SK-N-SH (cell line): ENCODE data around the gene HNRNPUL1. TPM values are rescaled to one million over a fixed set of nuclear protein-coding genes. Genes with fewer than 3 reads are reported as not detected.
"Not testable (repeated sequence)": the region's sequence is repeated elsewhere in the genome, so short reads cannot be mapped to it uniquely, and the experiment has no call there.

Source experiments
- CTCF ChIA-PET: fragments of 300-600, 350-600 bp; formaldehyde crosslinking; extraction: SDS; loops from one replicate; lab custom pipeline; 2021; lab: Yijun Ruan, JAX
- POLR2A ChIA-PET: fragments of 350-600 bp; sonication (Branson Sonifier 250); formaldehyde crosslinking; extraction: SDS; loops from one replicate; lab custom pipeline; 2020; ENCODE audit warnings: antibody characterized with exemption, inconsistent platforms; lab: Yijun Ruan, JAX
- DNase-seq: peaks from one replicate; pipeline ENCODE4 v3.0.0; 2012
- H2AFZ ChIP-seq: fragments of 200-600 bp; sonication (generic); 2 replicates; pipeline ENCODE4 v1.8.1; 2016; ENCODE audit warnings: antibody characterized with exemption, mild to moderate bottlenecking, low read depth
- H3F3A ChIP-seq: fragments of 200-600 bp; sonication (generic); replicated peaks from 2 replicates; pipeline ENCODE3; 2016; ENCODE audit warnings: antibody characterized with exemption, mild to moderate bottlenecking; ENCODE audit not compliant: insufficient read depth
- H3K27ac ChIP-seq, 2 experiments: fragments of 200-500 bp in 1 of 2; fragments of 200-600 bp in 1 of 2; sonication (Bioruptor generic) in 1 of 2; sonication (generic), shearing (Covaris generic) in 1 of 2; 2 replicates each; pipeline versions ENCODE4 v1.5.1 to v1.6.1; 2014 to 2016; ENCODE audit warnings: low read depth in 2 of 2, inconsistent platforms in 1 of 2, low read length in 1 of 2, mild to moderate bottlenecking in 1 of 2, mixed read lengths in 1 of 2
- H3K27me3 ChIP-seq: fragments of 200-600 bp; sonication (generic), shearing (Covaris generic); 2 replicates; pipeline ENCODE4 v1.6.1; 2016; ENCODE audit warnings: mixed run types; ENCODE audit not compliant: insufficient read depth
- H3K36me3 ChIP-seq, 2 experiments: fragments of 200-500 bp in 1 of 2; fragments of 200-600 bp in 1 of 2; sonication (Bioruptor generic) in 1 of 2; sonication (generic) in 1 of 2; replicated peaks in 1 of 2; 2 replicates each; pipeline versions ENCODE3 to v1.5.1; 2014 to 2016; ENCODE audit warnings: low read length in 1 of 2, mild to moderate bottlenecking in 1 of 2; ENCODE audit not compliant: insufficient read depth in 2 of 2, control insufficient read depth in 1 of 2
- H3K4me1 ChIP-seq, 2 experiments: fragments of 200-500 bp in 1 of 2; fragments of 200-600 bp in 1 of 2; sonication (Bioruptor generic) in 1 of 2; sonication (generic), shearing (Covaris generic) in 1 of 2; 2 replicates each; pipeline versions ENCODE4 v1.5.1 to v1.6.1; 2014 to 2016; ENCODE audit warnings: low read depth in 1 of 2, low read length in 1 of 2, mixed run types in 1 of 2; ENCODE audit not compliant: insufficient read depth in 2 of 2, control insufficient read depth in 1 of 2
- H3K4me2 ChIP-seq: fragments of 200-600 bp; sonication (generic), shearing (Covaris generic); 2 replicates; pipeline ENCODE4 v1.6.1; 2017; ENCODE audit warnings: mixed run types
- H3K4me3 ChIP-seq, 2 experiments: fragments of 200-500 bp in 1 of 2; fragments of 200-600 bp in 1 of 2; sonication (Bioruptor generic) in 1 of 2; sonication (generic), shearing (Covaris generic) in 1 of 2; 2 replicates each; pipeline versions ENCODE4 v1.5.1 to v1.8.1; 2014 to 2016; ENCODE audit warnings: low read depth in 2 of 2, inconsistent platforms in 1 of 2, low read length in 1 of 2, mild to moderate bottlenecking in 1 of 2, mixed read lengths in 1 of 2, moderate library complexity in 1 of 2
- H3K79me2 ChIP-seq: fragments of 200-600 bp; sonication (generic); 2 replicates; pipeline ENCODE4 v1.8.1; 2017; ENCODE audit warnings: mild to moderate bottlenecking; ENCODE audit not compliant: insufficient read depth
- H3K9ac ChIP-seq: fragments of 200-600 bp; sonication (generic); 2 replicates; pipeline ENCODE4 v1.6.1; 2017; ENCODE audit warnings: mixed run types
- H3K9me2 ChIP-seq: fragments of 200-600 bp; sonication (generic); 2 replicates; pipeline ENCODE4 v1.6.1; 2017; ENCODE audit warnings: mixed run types
- H3K9me3 ChIP-seq: fragments of 200-600 bp; sonication (generic); 2 replicates; pipeline ENCODE4 v1.6.1; 2017; ENCODE audit warnings: mixed run types, mild to moderate bottlenecking, moderate library complexity
- H4K20me1 ChIP-seq: fragments of 200-600 bp; sonication (generic); 2 replicates; pipeline ENCODE4 v1.6.1; 2017; ENCODE audit warnings: mild to moderate bottlenecking, mixed run types; ENCODE audit not compliant: insufficient read depth
- FOXM1 ChIP-seq: IDR thresholded peaks from 2 replicates; pipeline ENCODE4 v1.4.0; 2012; ENCODE audit warnings: low read depth, mild to moderate bottlenecking
- RAD21 ChIP-seq: IDR thresholded peaks from 2 replicates; pipeline ENCODE4 v1.6.1; 2012; ENCODE audit warnings: mild to moderate bottlenecking, low read length
- WGBS: methylation state at CpG from one replicate; pipeline ENCODE4 v1.1.6; 2017; ENCODE audit warnings: low lambda C conversion rate; 5-methylcytosine and 5-hydroxymethylcytosine counted together
- polyA plus RNA-seq, 3 experiments: library from polyadenylated mRNA; depleted of rRNA; stranded (reverse); fragments of >200 nt; gene quantifications; 2 replicates each; pipeline ENCODE4 v1.2.3, GENCODE V29; 2012
- TF ChIP-seq, protein P1 (sequence below): IDR thresholded peaks from 2 replicates; pipeline ENCODE4 v1.4.0; 2012; ENCODE audit warnings: low read depth

Gene HNRNPUL1
- polyA plus RNA-seq, 1 of the 3 experiments (the other 2 are of a cell fraction): 41.5 TPM

DNA sequence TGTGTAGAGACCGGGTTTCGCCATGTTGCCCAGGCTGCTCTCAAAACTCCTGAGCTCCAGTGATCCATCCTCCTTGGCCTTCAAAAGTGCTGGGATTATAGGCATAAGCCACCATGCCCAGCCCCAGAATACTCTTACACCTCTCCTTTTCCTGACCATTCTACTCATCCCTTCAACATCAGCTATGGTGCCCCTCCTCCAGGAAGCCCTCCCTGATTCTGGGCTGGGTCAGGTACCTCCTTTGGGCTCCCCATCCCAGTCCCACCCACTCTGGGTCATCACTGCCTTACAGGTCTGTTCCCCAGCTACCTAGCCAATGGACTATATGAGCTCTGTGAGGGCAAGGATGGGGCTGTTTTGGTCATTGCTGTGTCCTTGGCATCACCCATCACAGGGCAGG is 80.0 kb downstream of the HNRNPUL1 start:
- peaks cover 87% of the 10 kb centered on the region for H4K20me1 ChIP-seq
- WGBS: 100% methylated on average over 2 of the region's 2 CpGs
- peaks cover 96% of the 10 kb centered on the region for H3K79me2 ChIP-seq
- TF ChIP-seq RAD21: no peak
- TF ChIP-seq, all 33 proteins: peak for 0
- H3K4me2 ChIP-seq: no peak overlapping the region
- H3K27ac ChIP-seq: no peak overlapping the region
- H3K9me3 ChIP-seq: no peaks in the 10 kb centered on the region
- POLR2A ChIA-PET: no interaction called here
- H3K9ac ChIP-seq: no peak overlapping the region
- H3K4me1 ChIP-seq: no peaks in the 10 kb centered on the region
- no peak overlapping the region for H2AFZ ChIP-seq
- peaks cover 20% of the 10 kb centered on the region for H3F3A ChIP-seq
- H3K4me3 ChIP-seq: no peak overlapping the region
- peaks cover 9 to 75% of the 10 kb centered on the region in 2 experiments for H3K36me3 ChIP-seq
- DNase-seq: no peak
- H3K27me3 ChIP-seq: no peaks in the 10 kb centered on the region
- no peaks in the 10 kb centered on the region for H3K9me2 ChIP-seq
- CTCF ChIA-PET: no interaction called here

DNA sequence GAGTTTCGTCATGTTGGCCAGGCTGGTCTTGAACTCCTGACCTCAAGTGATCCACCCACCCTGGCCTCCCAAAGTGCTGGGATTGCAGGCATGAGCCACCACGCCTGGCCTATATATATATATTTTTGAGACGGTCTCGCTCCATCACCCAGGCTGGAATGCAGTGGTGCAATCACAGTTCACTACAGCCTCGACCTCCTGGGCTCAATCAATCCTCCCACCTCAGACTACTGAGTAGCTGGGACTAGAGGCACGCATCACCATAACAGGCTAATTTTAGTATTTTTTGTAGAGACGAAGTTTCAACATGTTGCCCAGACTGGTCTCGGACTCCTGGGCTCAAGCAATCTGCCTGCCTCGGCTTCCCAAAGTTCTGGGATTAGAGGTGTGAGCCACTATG is 82.7 kb downstream of the HNRNPUL1 start:
- H3K9me2 ChIP-seq, H2AFZ ChIP-seq, DNase-seq, CTCF ChIA-PET, H3K9ac ChIP-seq, H3K4me1 ChIP-seq, POLR2A ChIA-PET, H3K27me3 ChIP-seq, H3K27ac ChIP-seq, H3K4me3 ChIP-seq, H3K9me3 ChIP-seq, H3K4me2 ChIP-seq, H3F3A ChIP-seq: not testable (repeated sequence)
- Histone ChIP-seq H4K20me1 (peaks cover 91% of the 10 kb centered on the region), H3K36me3 (peaks cover 9 to 72% of the 10 kb centered on the region in 2 experiments), H3K79me2 (peaks cover 97% of the 10 kb centered on the region)
- 94% methylated on average over 9 of the region's 9 CpGs for WGBS

DNA sequence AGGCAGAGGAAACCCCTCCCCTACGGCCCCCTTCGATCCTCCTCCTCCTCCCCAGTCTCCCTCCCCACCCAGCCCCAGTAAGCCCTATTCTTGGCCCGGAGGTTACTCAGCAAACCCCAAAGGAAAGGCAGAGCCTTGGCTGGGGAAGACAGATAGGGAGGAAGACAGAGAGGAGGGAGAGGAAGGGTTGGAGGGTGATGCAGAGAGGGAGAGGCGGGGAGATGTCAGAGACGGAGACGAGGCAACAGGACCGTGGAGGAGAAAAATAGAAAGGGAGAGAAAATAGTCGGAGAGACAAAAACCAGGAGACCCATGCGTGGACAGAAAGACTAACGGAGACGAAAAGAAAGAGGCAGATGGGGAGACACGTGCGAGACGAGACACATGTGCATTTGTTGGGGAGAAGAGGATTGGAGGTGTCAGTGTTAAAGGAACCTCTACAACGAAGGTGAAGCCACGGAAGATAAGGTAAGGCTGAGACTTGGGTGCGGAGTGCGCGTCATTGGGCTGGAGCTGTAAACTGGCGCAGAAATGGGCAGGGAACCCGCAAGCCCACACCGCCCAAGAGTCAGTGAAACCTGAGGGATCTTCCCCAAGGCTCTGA is 86.7 kb downstream of the HNRNPUL1 start:
- H3K79me2 ChIP-seq: peaks cover 78% of the 10 kb centered on the region
- TF ChIP-seq FOXM1: no peak
- TF ChIP-seq, protein P1, sequence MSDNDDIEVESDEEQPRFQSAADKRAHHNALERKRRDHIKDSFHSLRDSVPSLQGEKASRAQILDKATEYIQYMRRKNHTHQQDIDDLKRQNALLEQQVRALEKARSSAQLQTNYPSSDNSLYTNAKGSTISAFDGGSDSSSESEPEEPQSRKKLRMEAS: peak; percentile 6; the same call in 1 of the 2 replicates
- peak overlapping the region in 1 of 2 experiments; percentile 79; a peak in 1 of 4 replicates for H3K27ac ChIP-seq
- peaks cover 9% of the 10 kb centered on the region for H3F3A ChIP-seq
- CTCF ChIA-PET: interaction anchor here (0.7 to 3.4 kb wide), 4 partner anchors 10 to 43 kb away, joined by 3 to 29 read pairs (median 12); no protein-coding TSS in a partner anchor
- WGBS: 42% methylated on average over 22 of the region's 22 CpGs
- peaks cover 0 to 38% of the 10 kb centered on the region in 2 experiments for H3K36me3 ChIP-seq
- peaks cover 71% of the 10 kb centered on the region for H4K20me1 ChIP-seq
- peak; percentile 16 for DNase-seq
- no peaks in the 10 kb centered on the region for H3K9me2 ChIP-seq
- H3K9ac ChIP-seq: peak overlapping the region; percentile 92; the same call in 1 of the 2 replicates
- peaks cover 0 to 33% of the 10 kb centered on the region in 2 experiments; a peak in 2 of 4 replicates for H3K4me1 ChIP-seq
- peak overlapping the region; percentile 65 to 99 for H3K4me3 ChIP-seq
- POLR2A ChIA-PET: interaction anchor here (0.7 kb wide), 1 partner anchor 26 kb away, joined by 3 read pairs; no protein-coding TSS in a partner anchor
- H2AFZ ChIP-seq: no peak overlapping the region
- no peaks in the 10 kb centered on the region for H3K27me3 ChIP-seq
- H3K4me2 ChIP-seq: peak overlapping the region; percentile 99
- no peaks in the 10 kb centered on the region for H3K9me3 ChIP-seq
